NCI-H748 (cell line): ENCODE measurements around the gene PARVB.

ENCODE experiments used
- DNase-seq: peaks from one replicate; lab custom pipeline; 2025; ENCODE audit not compliant: unreplicated experiment; lab: John Stamatoyannopoulos, UW

Gene PARVB

DNA sequence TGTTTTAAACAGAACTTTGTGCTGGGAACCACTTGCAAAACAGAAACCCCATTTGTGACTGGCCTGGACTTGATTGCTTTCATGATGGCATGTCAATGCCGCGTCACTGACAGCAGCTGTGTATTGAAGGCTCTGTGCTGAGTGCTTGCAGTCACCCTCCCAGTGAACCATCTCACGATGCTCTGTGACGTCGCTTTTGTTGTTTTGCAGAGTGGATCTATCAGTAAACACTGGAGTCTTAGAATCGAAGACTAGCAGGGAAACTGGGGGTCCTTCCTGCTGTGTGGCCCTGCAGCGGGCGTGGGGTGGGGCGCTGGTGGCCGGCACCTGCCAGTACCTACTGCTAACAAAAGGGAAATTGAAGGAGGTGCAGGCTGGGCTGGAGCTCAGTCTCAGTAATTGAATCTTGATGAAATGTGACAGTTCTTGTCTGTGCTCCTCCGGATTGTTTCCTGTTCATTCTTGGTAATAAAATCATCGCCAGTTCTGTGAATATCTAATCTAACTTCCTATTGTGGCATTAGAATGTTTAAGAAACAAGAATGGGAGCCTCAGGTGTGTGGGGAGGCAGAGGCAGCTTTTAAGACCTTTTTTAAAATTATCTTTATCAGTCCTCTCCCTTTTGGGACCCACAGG, 106.1 kb downstream of the PARVB start:
- peak; percentile 68 for DNase-seq

DNA sequence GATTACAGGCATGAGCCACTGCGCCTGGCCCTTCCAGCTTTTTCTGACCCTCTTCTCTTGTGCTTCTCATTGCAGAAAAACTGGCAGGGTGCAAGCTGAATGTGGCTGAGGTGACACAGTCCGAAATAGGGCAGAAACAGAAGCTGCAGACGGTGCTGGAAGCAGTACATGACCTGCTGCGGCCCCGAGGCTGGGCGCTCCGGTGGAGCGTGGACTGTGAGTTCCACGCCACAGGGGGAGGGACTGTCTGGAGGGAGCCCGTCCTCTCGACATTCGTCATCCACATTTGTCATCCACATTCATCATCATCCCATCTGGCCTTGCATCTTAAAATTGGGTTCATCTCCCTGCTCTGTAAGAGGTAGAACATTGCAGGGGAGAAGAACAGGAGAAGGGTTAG, 107.3 kb downstream of the PARVB start:
- DNase-seq, result no peak

DNA sequence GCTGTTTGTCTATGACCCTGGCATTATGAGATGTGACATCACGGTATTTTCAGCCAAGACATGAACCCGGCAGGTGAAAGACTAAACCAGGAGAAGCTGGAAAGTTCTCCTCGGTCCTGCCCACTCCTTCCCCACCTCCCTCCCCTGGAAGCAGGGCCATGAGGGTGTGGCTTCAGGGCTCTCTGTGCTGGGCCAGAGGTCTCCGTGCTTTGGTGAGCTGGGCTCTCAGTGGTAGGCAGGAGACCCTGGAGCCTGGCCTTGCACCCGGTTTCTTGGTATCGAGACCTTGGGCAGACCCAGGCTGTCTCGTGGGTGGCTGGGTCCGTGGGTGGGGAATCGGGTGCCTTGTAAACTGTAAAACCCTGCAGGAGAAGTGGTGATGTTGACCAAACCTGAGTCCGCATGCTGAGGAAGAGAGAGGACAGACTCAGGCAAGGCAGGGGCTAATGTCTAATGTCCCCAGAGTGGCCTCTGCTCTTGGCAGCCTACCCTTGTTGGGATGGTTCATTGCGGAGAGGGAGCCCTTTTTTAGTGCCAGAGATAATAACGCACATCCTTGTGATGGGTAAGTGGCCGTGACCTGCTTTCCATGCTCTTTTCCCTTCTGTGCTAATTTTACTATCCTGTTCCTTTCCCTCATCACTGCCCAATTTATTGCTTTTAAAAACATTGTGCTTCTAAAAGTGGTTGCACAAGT, 108.0 kb downstream of the PARVB start:
- no peak for DNase-seq

GRCh38 chr22:44132724-44133123, 108.6 kb downstream of the PARVB start:
- DNase-seq, result peak; percentile 29

DNA sequence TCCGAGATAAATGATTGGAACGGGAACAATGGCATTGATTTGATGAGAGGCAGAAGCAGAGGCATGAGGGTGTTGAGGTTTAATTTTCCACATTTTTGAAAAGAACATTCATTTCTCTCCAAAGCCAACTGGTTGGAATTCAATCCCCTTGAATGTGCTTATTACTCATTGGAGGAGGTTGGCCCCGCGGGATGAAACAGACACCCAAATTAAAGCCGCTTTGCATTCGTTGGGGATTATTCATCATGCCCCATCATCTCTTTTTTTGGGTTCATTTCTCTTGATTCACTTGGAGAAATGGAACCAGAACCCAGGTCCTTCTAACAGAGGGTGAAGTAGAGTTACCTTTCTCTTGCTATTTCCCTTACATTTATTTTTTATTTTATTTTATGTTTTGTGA, 109.1 kb downstream of the PARVB start:
- no peak for DNase-seq

- no peak for DNase-seq
Observed at GRCh38 chr22:44133901-44134571, 109.9 kb downstream of the PARVB start.

DNA sequence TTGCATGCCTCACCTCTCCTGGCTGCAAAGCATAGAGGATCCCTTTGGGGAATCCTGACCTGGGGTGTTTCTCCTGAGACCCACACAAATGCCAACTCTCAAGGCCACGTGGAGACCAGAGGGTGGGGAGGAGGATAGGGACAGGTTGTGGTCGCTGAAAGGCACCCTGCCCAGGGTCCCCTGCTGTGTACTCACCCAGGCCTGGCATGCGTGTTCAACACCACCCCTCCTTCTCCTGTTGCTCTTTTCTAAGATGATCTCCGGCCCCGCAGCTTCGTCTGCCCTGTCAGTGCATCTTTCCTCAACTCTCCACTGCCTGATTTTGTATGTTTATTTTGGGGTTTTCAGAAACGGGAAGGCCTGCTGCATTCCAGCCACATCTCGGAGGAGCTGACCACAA, 112.0 kb downstream of the PARVB start:
- DNase-seq, result no peak

DNA sequence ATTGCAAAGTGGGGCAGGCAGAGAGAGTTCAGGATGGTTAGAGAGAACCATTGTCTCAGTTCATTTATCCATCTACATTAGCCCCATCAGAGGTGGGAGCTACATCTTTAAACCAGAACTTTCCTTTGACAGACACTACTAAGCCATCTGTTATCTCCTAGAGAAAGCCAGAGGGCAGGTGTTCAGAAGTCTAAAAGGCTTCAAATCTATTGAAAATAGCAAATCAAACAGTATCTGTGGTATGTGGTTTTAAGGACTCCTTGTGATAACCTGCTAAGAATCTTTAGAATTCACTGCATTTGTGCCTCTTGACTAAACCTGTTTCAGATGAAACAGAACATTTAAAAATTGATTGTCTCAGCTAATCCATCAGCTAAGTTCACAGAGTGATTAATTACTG, 112.7 kb downstream of the PARVB start:
- DNase-seq, result no peak

DNA sequence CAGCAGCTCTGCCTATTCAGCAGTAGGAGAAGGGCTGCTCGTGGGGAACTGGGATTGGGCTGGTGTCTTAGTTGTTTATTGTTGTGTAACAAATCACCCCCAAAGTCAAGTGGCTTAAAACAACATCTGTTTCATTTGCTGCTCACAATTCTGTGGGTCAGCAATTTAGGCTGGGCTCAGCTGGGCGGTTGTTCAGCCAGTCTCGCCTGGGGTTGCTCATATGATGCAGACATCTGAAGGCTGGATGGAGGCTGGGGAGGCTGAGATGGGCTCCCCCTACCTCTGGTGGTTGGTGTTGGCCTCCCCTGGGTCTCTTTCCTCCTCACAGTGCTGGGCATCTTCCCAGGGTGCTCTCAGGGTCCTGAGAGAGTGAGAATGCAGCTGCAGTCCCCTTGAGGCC, 113.3 kb downstream of the PARVB start:
- no peak for DNase-seq

- DNase-seq, result peak; percentile 94
Observed at GRCh38 chr22:44139773-44140172, 115.7 kb downstream of the PARVB start.

DNA sequence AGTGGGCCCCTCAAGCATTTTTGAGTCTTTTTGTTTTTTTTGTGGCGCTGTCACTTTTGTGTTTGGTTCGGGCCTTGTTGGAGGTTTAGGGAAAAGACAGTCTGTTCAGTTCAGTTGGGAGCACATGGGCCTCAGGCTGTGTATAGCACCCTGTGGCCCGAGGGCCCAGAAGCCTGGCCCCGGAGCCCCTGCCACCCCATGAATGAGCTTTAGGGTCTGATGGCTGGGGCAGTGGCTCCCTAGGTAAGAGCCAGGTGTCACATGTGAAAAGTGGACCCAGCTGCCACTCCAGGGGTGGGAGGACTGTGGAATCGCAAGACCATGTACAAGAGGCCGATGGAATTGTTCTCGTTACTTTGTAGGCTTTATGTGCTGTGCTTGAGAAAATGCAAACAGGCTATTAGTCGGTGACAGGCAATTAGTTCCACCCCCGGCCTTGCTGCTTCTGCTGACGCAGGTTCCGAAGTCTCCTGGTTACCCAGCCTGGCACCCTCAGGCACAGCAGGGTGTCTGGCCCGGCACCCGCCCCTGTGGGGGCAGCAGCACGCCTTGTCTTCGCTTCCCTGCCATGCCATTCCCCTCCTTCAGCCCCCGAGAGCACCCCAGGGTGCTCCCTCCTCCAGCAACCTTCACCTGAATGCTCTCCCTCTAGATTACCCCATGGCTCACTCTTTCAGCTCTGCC, 118.5 kb downstream of the PARVB start:
- no peak for DNase-seq

DNA sequence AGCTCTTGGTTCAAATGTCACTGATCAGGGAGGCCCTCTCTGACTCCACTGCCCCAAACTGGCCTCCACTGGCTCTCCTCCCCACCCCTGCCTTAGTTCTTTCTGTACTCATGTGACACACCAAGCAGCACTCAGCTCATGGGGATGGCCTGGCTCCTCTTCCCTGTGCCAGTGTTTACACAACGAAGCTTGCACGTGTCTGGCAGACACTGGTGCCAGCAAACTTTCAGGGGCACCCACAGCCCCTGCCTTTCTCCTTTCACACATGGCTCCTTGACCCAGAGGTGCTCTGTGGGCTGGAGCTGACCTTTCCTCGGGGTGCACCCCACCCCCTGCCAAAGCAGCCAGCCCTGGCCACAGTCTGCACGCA, 119.0 kb downstream of the PARVB start:
- no peak for DNase-seq

DNA sequence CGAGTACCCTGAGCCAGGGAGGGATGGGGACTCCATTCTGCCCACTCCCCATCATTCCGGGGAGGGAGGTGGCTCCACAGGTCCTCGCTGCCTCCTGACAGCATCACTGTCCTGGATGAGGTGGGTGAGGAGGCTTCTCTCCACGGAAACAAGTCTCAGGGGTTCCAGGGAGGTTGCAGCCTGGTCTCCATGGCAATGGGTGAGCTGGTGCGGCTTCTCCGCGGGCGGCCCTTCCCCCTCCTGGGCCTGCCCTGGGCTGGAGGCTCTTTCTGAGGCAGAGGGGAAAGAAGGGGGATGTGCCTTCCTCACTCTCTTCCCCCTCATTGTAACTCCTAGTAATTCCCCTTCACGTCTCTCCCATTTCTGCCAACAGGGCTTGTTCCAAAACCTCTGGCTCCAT, 119.5 kb downstream of the PARVB start:
- DNase-seq, result no peak

DNA sequence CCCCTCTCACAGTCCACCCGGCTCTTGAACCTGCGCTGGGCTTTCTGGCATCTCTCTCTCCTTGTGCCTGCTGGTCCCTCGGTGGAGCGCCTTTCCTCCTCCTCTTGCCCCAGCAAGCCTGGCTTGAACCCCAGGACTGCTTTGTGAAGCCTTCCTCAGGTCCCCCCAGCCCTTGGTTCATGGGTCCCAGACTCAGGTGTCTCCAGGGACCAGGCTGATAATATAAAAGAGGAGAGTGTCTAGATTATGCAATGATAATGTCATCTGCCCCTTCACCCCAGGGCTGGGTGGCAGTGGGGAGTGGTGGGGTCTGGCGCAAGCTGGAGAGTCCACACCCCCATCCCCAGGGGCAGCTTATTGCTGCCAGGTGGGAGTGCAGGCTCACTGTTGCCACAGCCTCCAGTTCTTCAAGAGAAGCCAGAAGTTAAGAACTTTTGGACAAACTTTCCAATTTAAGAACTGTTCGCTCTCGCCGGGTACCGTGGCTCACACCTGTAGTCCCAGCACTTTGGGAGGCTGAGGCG, 120.0 kb downstream of the PARVB start:
- no peak for DNase-seq

DNA sequence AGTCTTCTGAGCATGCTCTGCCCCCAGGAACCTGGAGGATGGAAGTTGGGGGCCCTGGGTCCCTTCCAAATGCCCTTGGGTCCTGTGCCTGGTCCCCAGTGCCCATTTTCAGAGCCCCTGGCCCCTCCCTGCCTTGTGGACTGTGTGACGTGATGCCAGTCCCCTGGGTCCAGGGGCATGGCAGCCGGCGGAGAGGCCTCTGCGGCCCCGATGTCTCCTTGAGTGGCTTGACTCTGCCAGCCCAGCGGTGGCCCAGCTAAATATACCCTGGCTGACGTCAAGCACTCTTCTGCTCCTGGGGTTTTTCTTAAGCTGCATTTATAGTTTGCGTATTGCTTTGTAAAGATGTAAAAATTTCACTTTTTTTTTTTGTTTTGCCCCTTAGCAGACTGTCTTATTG, 121.4 kb downstream of the PARVB start:
- no peak for DNase-seq

DNA sequence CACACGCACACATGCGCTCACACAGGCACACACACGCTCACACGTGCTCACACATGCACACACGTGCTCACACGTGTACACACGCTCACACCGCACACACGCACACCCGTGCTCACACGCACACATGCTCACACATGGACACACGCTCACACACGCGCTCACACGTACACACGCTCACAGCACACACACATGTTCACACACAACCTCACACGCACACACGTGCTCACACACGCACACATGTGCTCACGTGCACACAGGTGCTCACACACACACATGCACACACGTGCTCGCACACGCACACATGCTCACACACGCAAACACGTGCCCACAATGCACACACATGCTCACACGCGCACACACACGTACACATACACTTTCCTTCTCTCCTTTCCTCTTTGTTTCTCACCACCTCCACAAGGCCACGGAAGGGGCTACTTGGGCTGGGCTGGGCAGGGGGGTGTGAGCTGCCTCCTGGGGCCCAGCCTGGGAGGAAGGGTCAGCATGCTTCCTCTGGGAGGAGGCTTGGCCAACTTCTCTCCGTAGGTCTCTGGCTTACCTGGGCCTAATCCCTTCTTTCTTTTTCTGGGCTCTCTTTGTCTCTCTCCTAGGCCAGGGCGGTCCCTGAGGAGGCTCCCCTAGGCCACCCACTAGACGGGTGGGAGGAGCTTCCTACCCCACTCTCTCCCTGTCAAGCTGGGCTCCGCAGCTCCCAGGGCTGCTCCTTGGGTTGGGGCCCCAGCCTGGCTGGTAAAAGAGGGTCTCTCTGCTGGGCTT, 122.2 kb downstream of the PARVB start:
- no peak for DNase-seq

DNA sequence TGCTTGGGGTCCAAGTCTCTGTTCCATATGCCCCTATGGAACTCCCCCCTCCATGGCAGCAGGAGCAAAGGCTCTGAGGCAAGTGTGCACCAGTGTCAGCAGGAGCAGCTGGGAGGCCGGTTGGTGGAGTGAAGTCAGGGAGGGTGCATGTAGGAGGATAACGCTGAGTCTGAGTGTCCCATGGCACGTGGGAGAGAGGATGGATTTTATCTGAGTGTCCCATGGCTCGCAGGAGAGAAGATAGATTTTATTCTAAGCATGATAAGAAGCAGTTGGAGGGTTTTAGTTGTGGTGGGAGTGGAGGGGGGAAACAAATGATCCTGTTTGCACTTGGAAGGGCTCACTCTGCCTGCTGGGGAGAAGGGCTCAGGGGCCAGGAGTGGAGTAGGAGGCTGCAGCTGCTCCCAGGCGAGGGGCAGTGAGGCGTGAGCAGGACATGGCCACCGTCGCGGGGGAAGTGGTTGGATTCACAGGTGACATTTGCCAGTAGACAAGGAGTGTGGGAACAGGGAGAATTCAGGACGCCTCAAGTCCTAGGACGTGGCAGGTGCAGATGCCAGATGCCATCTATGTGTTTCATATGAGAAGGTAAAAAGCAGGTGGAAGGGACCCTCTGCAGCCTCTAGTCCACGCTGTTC, 123.0 kb downstream of the PARVB start:
- no peak for DNase-seq

- no peak for DNase-seq
Observed at GRCh38 chr22:44147821-44148574, 123.9 kb downstream of the PARVB start.

- no peak for DNase-seq
Observed at GRCh38 chr22:44151676-44152075, 127.6 kb downstream of the PARVB start.

DNA sequence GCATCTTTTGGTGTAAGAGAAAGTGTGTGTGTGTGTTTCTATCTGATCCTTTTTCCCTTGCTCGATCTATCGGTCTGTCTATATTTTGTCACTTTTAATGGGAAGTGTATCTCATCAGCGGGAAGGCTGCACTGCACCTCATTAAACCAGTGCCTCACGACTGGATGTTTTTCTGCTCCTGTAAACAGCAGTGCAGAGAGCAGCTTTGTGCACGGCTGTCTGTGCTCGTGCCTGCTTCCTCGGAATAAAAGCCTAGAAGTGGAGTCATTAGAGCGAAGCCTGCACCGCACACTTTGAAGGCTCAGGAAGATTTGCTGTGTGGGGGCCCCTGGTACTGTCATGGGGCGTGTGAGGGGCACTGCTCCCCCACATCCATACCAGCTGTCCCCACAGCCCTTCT, 129.6 kb downstream of the PARVB start:
- no peak for DNase-seq
